HG03060 (cell line): ENCODE measurements around the gene IGFBP3.

Experiments used
- ATAC-seq: cut with Tn5 transposase; IDR thresholded peaks from one replicate; pipeline ENCODE4 v1.9.1; 2021; ENCODE audit warnings: low read depth, moderate number of reproducible peaks; ENCODE audit not compliant: unreplicated experiment

Gene IGFBP3

DNA sequence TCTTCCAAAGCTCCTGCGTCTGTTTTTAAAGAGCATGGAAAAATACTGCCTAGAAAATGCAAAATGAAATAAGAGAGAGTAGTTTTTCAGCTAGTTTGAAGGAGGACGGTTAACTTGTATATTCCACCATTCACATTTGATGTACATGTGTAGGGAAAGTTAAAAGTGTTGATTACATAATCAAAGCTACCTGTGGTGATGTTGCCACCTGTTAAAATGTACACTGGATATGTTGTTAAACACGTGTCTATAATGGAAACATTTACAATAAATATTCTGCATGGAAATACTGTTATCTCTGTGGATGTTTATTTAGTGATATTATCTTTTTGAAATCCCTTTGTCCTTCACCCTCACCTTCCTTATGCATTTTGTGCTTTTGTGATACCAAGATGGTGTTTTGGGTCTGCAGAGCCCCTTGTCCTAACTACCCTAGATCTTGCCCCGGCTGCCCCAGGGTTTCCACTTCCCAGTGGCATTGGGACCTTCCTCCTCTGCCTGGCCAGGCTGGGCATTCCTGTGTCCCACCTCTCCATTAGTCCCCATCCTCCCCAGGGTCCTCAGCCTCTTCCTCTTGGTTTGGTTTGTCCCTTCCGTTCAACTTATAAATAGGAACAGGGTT, 27.6 kb downstream of the IGFBP3 start:
- no peak for ATAC-seq

GRCh38 chr7:45892407-45893035, 28.6 kb downstream of the IGFBP3 start:
- no peak for ATAC-seq

GRCh38 chr7:45891462-45892402, 29.3 kb downstream of the IGFBP3 start:
- ATAC-seq = no peak

GRCh38 chr7:45890902-45891461, 30.1 kb downstream of the IGFBP3 start:
- ATAC-seq = no peak

GRCh38 chr7:45890125-45890901, 30.8 kb downstream of the IGFBP3 start:
- ATAC-seq = no peak

DNA sequence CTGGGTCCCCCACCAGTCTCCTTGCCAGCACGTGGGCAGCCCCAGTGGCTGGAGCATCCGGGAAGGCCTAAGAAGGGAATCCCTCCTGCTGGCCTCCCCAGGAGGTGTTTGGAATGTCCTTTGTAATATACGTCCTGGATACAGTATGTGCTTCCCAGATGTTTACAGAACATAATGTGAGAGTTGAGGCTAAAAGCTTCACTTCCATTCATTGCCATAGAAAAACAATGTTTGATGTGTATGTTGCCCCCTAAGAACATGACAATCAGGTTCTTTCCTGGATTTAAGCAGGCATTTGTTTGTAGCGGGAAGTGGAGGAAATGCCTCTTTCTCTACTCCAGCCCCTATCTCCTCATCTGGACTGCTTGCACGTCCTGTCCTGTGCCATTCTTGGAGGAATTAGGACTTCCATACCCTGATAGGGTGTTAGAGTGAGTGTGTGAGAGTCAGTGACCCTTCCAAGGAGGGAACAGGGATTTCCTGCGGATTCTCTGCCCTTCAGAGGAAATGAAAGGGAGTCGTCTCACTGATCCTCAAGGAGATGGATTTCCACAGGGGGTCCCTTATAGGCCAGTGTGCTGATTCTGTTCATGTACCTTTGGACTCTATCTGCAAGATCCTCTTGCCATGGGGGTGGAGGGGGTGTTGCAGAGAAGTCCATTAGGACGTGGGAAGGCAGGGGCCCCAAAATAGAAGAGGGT, 31.6 kb downstream of the IGFBP3 start:
- no peak for ATAC-seq

DNA sequence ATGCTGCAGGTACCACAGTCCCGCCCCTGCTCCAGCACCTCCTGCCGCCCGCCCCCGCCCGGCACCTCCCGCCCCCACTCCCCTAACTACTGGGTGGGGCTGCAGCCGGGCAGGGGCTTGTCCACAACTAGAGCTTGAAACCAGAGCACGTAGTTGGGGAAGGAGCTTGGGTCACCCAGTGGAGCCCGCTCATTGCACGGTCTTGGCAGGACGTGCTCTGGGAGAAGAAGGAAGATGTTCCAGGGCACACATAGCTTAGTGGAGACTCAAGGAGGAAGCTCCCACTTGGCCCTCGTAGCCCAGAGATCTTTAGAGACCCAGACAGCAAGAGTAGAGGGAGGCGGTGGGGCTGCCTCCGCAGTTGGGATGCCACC, 32.1 kb downstream of the IGFBP3 start:
- ATAC-seq = no peak

DNA sequence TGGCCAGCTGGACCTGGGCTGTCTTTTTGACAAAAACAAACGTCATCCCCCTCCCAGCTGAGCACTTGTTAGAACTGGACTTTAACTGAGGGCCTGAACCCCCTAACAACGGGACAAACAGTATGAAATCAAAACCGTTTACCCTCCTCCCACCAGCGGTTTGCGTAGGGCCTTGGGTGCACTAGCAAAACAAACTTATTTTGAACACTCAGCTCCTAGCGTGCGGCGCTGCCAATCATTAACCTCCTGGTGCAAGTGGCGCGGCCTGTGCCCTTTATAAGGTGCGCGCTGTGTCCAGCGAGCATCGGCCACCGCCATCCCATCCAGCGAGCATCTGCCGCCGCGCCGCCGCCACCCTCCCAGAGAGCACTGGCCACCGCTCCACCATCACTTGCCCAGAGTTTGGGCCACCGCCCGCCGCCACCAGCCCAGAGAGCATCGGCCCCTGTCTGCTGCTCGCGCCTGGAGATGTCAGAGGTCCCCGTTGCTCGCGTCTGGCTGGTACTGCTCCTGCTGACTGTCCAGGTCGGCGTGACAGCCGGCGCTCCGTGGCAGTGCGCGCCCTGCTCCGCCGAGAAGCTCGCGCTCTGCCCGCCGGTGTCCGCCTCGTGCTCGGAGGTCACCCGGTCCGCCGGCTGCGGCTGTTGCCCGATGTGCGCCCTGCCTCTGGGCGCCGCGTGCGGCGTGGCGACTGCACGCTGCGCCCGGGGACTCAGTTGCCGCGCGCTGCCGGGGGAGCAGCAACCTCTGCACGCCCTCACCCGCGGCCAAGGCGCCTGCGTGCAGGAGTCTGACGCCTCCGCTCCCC, 32.7 kb downstream of the IGFBP3 start, which contains the start of gene IGFBP1:
TSS of gene IGFBP1 (plus strand) at position 304 of the 808 bp plus-strand sequence. CDS start at position 469, 165 bp downstream.
- no peak for ATAC-seq

GRCh38 chr7:45886931-45887667, 34.0 kb downstream of the IGFBP3 start:
- ATAC-seq = no peak

GRCh38 chr7:45885264-45885882, 35.7 kb downstream of the IGFBP3 start:
- no peak for ATAC-seq

DNA sequence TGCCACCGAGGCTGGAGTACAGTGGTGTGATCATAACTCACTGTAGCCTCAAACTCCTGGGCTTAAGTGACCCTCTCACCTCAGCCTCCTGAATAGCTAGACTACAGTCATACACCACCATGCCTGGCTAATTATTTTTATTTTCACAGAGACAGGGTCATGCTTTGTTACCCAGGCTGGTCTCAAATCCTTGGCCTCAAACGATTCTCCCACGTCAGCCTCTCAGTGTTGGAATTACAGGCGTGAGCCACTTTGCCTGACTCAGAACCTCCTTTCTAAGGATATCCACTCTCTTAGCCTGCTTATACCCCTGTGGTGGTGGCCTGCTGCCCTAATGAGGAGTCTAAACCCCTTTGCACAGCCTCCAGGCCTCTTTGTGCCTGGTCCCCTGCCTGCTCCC, 36.9 kb downstream of the IGFBP3 start:
- ATAC-seq = no peak

GRCh38 chr7:45882465-45882810, 38.6 kb downstream of the IGFBP3 start:
- no peak for ATAC-seq

DNA sequence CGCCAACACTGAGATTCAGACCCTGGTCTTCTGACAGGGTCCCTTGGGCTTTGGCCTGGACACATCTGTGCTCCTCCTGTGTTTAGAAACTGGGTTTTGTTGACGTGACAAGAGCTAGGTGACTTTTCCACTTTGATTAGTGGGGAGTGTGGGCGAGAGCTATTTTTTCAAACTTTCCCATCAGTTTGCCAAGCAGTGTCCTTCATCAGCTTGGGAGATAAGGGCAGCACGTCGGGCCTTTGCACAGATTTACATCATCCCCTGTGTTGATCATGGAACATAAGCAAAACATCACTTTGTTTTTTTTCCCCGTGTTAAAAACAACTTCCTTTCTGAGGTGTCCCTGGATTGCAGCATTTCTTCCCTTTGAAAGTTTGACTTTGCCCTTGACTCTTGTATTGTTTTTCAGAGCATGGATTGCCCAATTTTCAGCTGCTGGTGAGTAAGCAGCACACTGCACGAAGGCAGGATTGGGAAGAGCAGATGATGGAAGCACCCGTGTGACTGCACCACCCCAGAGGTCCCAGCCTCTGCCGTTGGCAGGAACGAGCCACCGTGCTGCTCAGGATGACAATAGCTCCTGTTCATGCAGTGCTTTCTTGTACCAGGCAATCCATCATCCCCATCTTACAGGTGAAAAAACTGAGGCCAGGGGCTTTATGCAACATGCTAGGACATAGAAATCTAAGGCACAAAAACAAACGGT, 39.2 kb downstream of the IGFBP3 start:
- no peak for ATAC-seq

DNA sequence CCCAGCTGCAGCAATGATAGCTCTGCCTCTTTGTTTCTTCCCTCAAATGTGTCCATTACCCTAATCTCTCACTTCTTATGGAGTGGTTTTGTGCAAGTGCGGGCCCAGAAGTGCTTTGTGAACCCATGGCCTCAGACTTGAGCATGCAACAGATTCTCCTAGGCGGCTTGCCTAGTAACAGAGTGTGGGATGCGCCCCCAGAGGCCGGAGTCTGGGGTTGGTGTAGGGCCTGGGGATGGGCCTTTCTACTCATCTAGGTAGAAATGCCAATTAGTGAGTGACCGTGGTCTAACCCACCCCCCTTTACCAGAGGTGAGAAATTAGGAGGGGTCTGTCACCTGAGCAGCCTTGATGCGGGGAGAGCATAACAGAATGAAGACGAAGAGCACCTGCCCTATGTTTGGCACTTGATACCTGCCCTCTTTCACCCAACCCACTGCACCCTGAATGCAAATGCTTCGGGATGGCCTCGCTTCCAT, 39.8 kb downstream of the IGFBP3 start:
- ATAC-seq = no peak

GRCh38 chr7:45880433-45880860, 40.6 kb downstream of the IGFBP3 start:
- no peak for ATAC-seq

GRCh38 chr7:45878457-45879144, 42.5 kb downstream of the IGFBP3 start:
- no peak for ATAC-seq
